Left ventricle myocardium superior (tissue), 1 donor: ENCODE measurements around the gene DYNLT2B. TPM values are rescaled to one million over a fixed set of nuclear protein-coding genes. Genes with fewer than 3 reads are reported as not detected.
A peak's percentile ranks its signal among the peaks of the same experiment; 100 is the strongest.
"Not testable (repeated sequence)": the region's sequence is repeated elsewhere in the genome, so short reads cannot be mapped to it uniquely, and the experiment has no call there.

Source experiments
- ATAC-seq: fragments of 200-7000 bp; cut with Tn5 transposase; one replicate; pipeline ENCODE4 v1.9.1; 2020; ENCODE audit warnings: mild to moderate bottlenecking, moderate library complexity
- DNase-seq: peaks from one replicate; pipeline ENCODE4 v3.0.0-alpha.2; 2020
- intact Hi-C: fragments of 100-400 bp; cut with micrococcal nuclease; formaldehyde crosslinking; loops from one replicate; pipeline ENCODE4 v1.11.0; 2022
- long read RNA-seq: library from polyadenylated mRNA; unstranded; transcript quantifications from one replicate; pipeline ENCODE4 v2.0.0, GENCODE V29; 2021
- total RNA-seq: library from RNA; stranded (reverse); fragmentation: NEBNext Ultra II Directional; extraction: Animal tissue kit (Norgen Biotek cat#: 25700); gene quantifications from one replicate; pipeline ENCODE4 v1.2.1, GENCODE V29; 2021
- donor health status: DM: no; HTN: yes; CAD: no; lungs with severe emphysema.

DYNLT2B gene
- 1.9 TPM for total RNA-seq
- long read RNA-seq, transcript TCTEX1D2-201 (5 exons, 673 nt): major isoform, 5 of 6 reads
- long read RNA-seq, partial matches to known transcripts: 0 of 6 reads
- long read RNA-seq, other reads (novel, unspliced or antisense): 1 of 6 reads

DNA sequence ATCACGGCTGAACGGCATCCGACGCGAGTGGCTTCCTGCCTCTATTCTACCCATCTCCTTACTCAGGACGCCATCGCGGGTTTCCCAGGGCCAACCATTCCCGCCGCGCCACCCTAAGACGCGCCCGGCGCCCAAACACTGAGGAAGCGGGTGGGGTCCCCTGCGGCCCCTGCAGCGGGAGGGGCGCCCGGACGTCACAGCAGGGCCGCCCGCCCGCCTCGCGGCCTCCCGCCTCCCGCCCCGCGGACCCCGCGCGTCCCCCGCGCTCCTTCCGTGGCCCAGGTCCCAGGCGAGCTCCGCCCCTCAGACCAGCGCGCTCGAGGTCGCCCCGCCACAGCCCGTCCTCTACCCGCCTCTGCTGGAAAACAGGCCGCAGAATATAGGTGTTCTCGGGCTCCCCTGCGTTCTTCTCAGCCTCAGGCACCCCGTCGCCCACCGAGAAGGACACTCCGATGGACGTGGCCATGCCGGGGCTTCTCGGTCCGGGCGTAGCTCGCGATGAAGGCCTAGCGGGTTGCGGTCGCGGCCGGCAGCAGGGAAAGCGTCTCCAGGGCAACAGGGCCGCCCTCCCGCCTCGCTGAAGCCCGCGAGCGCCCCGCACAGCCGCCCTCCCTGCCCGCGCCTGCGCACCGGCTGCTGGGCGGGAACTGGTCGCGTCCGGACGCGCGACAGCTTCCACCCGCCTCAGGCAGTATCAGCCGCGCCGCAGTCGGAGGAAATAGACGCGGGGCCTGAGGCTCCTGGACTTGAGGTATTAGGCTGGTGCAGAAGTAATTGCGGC, at the start of gene DYNLT2B:
TSS of gene DYNLT2B (minus strand) at position 554 of the 781 bp plus-strand sequence. CDS start at position 466, 88 bp downstream.
- ATAC-seq (peak; percentile 99), DNase-seq (peak; percentile 93)
- intact Hi-C loops: no loop called here

DNA sequence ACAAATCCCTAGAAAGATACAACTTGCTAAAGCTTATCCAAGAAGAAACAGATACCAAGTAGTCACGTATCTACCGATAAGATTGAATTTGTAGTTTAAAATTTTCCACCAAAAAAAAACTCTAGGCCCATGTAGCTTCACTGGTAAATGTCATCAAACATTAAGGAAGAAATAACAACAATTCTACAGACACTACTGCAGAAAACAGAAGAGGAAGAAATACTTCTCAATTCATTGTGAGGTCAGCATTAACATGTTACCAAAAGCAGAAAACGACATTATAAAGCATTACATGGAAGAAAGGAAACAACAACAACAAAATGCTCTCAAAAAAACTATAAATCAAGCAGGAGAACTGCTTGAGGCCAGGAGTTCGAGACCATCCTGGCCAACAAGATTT, 47.7 kb upstream of the DYNLT2B start:
- DNase-seq: no peak
- ATAC-seq: no peak
- intact Hi-C loops: no loop called here

DNA sequence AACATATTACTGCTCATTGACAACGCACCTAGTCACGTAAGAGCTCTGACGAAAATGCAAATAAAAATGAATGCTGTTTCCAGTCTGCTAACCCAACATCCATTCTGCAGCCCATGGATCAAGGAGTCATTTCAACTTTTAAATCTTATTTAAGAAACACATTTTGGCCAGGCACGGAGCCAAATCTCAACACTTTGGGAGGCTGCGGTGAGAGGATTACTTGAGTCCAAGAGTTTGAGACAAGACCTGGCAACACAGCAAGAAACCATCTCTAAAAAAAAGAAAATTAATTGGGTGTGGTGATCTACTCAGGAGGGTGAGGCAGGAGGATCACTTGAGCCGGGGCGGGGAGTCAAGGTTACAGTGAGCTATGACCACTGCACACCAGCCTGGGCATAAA, 42.5 kb upstream of the DYNLT2B start:
- DNase-seq (no peak), ATAC-seq (no peak)
- intact Hi-C loops: no loop called here

DNA sequence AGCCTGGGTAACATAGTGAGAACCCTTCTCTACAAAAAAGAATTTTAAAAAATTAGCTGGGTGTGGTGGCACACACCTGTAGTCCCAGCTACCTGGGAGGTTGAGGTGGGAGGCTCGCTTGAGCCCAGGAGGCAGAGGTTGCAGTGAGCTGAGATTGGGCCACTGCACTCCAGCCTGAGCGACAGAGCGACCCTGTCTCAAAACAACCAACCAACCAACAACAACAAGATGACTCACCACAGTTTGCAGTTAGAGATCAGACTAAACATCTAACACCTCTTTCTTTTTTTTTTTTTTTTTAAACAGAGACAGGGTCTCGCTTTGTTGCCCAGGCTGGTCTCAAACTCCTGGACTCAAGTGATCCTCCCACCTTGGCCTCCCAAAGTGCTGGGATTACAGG, 40.5 kb upstream of the DYNLT2B start:
- DNase-seq, ATAC-seq, intact Hi-C loops: not testable (repeated sequence)

DNA sequence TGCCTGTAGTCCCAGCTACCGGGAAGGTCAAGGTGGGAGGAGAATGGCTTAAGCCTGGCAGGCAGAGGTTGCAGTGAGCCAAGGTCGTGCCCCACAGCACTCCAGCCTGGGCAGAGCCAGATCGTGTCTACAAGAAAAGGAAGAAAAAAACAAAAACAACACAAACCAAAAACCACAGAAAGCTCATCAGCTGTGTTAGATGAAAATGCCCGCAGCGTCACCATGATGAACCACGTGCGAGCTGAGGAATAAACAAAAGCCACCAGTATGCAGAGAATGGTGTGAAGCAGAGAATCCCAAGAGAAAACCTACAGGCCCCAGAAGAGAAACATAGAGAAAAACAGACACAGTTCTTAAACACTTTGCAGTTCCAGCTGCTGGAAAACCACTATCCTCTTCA, 39.9 kb upstream of the DYNLT2B start:
- intact Hi-C loops: no loop called here
- no peak for DNase-seq

DNA sequence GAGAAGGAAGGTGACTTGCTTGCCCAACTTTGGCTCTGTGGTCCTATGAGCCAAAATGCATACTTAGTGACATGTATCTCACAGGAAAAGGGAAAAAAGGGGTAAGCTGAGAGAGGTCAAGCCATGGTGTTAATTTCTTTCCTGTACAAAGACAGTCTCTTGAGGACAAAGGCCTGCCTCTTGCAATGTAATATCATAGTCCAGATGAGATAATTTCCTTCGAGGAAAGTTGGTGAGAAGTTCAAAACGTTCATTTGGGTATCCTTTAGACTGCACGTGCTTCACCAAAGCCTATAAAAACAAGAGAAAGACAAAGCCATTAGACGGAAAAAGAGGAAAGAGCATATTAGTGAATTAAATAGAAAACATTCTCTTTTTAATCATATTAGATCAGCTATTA, 38.5 kb upstream of the DYNLT2B start:
- DNase-seq (no peak), ATAC-seq (no peak)
- intact Hi-C loops: no loop called here

More for the DNA sequence above, 39.9 kb upstream of the DYNLT2B start:
- no peak for ATAC-seq

DNA sequence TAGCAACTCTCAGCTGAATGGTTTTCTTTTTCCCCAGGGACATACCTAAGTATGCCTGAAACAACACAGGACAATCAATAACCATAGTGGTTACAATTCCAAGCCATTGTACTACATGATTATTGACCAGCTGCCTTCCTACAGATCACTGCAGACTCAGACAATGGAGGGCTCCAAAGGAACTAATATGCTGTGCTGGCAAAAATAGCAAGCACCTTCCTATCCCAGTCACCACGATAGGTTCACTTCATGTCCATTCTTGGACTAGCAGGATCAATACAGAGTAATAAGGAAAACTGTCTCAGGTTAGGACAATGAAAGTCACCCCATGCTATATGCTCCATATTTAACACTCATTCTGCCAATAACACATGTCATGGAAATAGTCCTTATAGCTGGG, 37.6 kb upstream of the DYNLT2B start:
- intact Hi-C loops: no loop called here
- no peak for ATAC-seq
- DNase-seq: no peak

DNA sequence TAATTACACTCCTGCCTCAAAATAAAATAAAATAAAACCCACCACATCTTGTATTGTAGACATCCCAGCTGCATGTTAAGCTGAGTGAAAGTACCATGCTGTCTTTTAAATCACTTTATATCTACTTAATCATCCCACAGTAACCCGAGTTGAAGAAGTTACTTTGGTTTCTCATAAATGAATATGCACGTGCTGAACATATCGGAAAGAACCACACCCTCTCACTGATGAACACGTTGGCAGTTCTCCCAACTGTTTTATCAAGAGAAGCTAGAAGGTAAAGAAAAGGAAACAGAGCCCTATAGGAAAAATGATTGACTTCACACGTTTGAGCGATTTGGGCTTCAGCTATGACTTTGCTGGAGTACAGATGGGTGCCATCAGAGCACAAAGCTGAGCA, 36.1 kb upstream of the DYNLT2B start:
- intact Hi-C loops: no loop called here
- ATAC-seq: no peak
- no peak for DNase-seq

DNA sequence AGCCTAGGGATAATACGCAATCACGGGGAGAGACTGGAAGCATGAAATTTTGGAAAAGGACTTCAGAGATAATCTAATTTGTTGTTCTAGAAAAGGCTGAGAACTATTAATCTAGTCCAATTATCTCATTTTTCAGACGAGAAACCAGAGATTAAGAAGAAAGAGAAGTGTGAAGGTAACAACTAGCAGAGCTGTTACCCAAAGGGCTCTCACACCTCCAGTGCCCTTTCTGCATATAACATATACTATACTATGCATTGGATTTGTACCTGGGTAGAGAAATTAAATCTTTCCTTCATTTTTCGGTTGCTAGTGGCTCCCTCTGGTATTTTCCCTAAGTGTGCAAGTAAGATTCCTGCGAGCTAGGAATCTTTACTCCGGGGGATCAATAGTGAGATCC, 33.5 kb upstream of the DYNLT2B start:
- ATAC-seq (no peak), DNase-seq (no peak)
- intact Hi-C loops: no loop called here

DNA sequence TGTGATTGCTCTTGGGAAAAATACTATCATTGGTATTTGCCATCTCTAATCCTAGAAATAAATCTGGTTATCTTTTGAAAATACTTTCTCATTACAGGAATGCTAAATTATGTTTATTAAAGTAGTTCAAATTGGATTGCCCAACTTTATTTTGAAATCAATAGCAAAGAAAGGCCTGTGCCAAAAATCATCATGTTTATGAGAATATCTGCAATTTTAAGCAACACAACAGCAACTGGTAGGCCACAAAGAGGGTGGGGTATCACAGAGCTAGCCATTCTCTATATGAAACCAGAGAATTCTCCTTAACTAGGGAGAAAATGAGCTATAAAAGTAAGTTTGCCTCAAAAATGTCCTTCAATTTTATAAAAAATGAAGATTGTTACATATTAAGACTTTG, 32.0 kb upstream of the DYNLT2B start:
- intact Hi-C loops: no loop called here
- ATAC-seq: no peak
- no peak for DNase-seq

DNA sequence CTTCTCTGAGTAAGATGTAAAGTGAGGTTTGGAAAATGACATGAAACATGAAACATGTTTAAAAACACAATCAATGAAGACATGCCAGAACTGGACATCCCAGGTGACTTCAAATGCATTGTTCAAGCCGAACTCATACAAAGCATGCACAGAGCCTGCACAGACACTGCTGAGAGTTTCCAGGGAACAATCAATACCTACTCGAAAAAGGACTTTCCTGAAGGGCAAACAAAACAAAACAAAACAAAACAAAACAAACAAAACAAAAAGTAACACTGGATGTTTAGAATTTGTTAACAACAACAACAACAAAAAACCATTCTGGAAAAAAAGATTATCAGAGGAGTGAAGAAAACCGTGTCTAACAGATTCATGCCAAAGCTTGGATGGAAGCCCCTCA, 30.7 kb upstream of the DYNLT2B start:
- intact Hi-C loops: no loop called here
- ATAC-seq: no peak
- no peak for DNase-seq

DNA sequence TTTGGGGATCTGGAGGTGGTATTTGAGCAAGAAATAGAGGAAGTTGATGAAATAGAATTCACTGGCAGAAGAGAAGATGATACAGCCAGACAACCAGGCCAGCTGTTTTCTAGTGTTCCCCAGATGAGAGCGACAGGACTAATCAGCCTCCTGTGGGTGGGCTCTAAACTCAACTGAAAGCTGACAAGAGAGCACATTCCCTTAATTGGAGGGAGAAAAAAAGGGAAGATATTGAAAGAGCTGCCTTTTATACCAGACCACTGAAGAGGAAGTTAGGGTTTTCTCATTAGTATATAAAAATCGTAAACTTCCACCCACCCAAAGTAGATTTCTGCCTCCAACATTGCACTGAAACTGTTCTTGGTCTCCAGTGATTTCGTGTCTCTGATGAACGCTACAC, 26.6 kb upstream of the DYNLT2B start:
- DNase-seq (no peak), ATAC-seq (no peak)
- intact Hi-C loops: no loop called here

DNA sequence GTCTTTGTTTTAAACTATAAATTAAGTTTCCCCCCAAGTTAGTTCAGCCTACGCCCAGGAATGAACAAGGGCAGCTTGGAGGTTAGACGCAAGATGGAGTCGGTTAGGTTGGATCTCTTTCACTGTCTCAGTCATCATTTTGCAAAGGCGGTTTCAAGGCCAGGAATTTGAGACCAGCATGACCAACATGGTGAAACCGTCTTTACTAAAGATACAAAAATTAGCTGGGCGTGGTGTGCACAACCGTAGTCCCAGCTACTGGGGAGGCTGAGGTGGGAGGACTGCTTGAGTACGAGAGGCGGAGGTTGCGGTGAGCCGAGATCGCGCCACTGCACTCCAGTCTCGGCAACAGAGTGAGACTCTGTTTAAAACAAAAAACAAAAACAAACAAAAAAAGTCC, 25.9 kb upstream of the DYNLT2B start:
- ATAC-seq, DNase-seq, intact Hi-C loops: not testable (repeated sequence)

DNA sequence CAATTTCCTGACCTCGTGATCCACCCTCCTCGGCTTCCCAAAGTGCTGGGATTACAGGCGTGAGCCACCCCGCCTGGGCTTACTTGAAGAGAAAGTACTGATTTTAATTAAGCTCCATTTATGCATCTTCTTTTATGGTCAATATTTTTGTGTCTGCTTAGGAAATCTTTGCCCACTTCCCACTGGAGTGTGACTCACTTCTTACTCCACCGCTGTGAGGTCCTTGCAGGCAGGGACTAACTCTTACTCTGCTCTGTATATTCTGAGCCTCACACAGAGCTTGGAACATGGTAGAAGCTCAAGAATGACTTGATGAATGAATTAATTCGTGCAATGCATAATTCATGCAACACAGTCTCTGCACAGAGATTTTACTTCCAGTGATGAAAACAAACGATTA, 23.1 kb upstream of the DYNLT2B start:
- ATAC-seq (no peak), DNase-seq (no peak)
- intact Hi-C loops: no loop called here

DNA sequence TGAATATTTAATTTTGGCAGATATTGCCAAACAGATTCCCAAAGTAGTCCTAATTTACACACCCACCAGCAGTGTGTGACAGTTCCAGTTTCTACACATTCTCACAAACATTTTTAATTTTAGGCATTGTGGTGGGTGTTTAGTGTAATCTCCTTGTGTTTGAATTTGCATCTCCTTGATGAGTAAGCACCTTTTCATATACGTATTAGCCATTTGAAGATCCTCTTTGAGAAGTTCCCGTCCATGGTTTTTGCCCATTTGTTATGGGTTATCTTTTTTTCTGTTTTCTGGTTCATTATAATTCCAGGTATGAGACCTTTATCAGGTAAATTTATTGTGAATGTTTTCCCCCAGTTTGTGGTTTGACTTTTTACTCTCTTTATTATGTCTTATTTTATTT, 22.4 kb upstream of the DYNLT2B start:
- ATAC-seq (no peak), DNase-seq (no peak)
- intact Hi-C loops: no loop called here

DNA sequence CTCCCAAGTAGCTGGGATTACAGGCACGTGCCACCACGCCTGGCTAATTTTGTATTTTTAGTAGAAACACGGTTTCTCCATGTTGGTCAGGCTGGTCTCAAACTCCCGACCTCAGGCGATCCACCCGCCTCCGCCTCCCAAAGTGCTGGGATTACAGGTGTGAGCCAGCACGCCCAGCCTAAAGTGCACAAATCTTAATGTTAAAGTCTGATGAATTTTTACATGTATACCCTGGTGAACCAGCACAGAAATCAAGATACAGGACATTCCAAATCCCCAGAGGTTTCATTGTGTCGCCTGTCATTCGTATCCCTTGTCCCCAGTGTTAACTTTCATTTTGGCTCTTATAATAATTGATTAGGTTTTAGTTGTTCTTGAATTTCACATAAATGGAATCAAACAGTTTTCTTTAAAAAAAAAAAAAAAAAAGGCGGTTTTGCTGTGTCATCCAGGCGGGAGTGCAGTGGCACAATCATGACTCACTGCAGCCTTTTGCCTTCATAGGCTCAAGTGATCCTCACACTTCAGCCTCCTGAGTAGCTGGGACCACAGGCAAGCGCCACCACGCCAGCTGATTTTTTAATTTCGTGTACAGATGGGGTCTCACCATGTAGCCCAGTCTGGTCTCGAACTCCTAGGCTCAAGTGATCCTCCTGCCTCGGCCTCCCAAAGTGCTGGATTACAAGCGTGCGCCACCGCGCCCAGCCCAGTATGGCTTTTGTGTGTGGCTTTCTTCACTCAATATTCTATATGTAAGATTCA, 21.6 kb upstream of the DYNLT2B start:
- no peak for ATAC-seq
- intact Hi-C loops: no loop called here
- no peak for DNase-seq

DNA sequence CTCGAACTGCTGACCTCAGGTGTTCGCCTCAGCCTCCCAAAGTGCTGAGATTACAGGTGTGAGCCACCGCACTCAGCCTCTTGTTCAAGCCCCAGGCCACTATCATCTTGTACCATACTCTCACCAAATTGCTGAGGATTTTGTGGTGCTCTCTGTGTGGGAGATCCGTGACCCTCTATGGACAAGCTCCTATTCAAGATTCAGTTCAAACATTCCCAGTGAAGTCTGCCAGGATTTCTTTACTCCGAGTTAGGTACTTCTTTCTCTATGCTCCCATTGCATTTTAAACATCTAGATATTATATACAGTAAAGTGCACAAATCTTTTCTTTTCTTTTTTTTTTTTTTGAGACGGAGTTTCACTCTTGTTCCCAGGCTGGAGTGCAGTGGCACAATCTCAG, 21.0 kb upstream of the DYNLT2B start:
- ATAC-seq (no peak), DNase-seq (no peak)
- intact Hi-C loops: no loop called here

DNA sequence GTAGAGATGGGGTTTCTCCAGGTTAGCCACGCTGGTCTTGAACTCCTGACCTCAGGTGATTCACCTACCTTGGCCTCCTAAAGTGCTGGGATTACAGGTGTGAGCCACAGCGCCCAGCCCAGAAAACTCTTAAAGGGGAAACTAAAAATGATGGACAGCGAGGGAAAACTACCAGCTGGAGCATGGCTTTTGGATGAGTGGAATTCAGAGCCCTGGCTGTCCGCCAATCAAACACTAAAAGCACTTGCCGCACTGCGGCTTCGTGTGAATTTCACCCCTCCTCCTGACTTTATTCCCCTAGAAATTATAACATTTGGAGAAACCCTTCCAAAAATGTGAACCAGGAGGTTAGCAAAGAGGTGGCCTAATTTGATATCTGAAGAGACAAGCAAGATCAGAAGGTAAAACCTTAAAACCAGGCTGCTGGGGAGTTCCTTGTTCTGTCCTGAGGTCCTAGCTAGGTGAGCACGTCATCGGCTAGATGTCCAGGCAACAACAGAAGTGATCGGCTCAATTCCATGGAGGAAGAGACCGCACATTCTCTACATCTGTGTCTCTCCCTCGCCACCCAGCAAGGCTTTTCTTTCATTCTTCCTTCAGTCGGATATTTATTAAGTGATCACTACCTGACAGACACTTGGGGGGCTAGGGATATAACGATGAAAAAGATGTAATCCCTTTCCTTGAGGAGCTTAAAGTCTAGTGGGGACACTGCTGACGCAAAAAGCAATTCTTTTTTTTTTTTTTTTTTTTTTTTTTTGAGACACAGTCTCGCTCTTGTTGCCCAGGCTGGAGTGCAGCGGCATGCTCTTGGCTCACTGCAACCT, 18.5 kb upstream of the DYNLT2B start:
- intact Hi-C loops: no loop called here
- DNase-seq: no peak
- ATAC-seq: no peak

DNA sequence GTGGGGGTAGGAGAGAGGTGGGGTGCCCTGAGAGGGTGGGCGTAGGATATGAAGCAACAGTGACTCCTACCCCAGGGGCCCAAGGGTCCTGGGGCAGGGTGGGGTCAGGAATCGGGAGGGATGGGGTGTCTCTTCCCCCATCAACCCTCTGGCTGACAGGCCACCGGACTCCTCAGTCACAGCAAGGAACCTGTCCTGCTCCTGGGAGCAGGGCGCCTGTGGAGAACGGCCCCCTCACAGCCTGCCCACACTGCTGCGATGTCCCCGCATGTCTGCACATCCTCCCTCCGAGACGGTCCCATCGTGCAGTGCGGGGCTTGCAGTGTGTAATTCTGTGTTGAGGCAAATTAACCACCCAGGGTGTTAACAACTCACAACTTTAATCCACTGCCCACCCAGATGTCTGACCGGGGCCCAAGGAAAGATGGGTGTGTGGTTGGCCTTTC, 17.5 kb upstream of the DYNLT2B start:
- DNase-seq: no peak
- no peak for ATAC-seq
- intact Hi-C loops: no loop called here

DNA sequence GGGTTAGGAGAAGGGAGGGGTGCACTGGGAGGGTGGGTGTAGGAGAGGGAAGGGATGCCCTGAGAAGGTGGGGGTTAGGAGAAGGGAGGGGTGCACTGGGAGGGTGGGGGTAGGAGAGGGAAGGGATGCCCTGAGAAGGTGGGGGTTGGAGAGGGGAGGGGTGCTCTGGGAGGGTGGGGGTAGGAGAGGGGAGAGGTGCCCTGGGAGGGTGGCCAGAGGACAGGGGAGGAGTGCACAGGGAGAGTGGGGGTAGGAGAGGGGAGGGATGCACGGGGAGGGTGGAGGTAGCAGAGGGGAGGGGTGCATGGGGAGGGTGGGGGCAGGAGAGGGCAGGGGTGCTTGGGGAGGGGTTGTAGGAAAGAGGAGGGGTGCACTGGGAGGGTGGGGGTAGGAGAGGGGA, 16.9 kb upstream of the DYNLT2B start:
- ATAC-seq (no peak), DNase-seq (no peak)
- intact Hi-C loops: no loop called here
